Calu3 (cell line): ENCODE measurements around the gene PODXL2. TPM values are rescaled to one million over a fixed set of nuclear protein-coding genes. Genes with fewer than 3 reads are reported as not detected.

ENCODE experiments used
- BruUV-seq: library from RNA; stranded (reverse); fragments of 400-500 nt; replicated peaks from 2 replicates; lab custom pipeline; 2021; lab: Mats Ljungman, UMichigan
- CTCF ChIA-PET: fragments of 300-600 bp; sonication (Branson Sonifier 250); formaldehyde crosslinking; loops from one replicate; lab custom pipeline; 2022; ENCODE audit warnings: antibody characterized with exemption; lab: Charles Lee
- DNase-seq: peaks from one replicate; pipeline ENCODE4 v3.0.0; 2022
- H3K27ac Mint-ChIP-seq: one replicate; pipeline ENCODE4 v1.8.0; 2022; ENCODE audit warnings: mixed read lengths; ENCODE audit not compliant: unreplicated experiment
- H3K27me3 Mint-ChIP-seq: one replicate; pipeline ENCODE4 v1.8.0; 2022; ENCODE audit warnings: mixed read lengths; ENCODE audit not compliant: unreplicated experiment
- H3K36me3 Mint-ChIP-seq: one replicate; pipeline ENCODE4 v1.8.0; 2022; ENCODE audit warnings: mild to moderate bottlenecking, moderate library complexity, mixed read lengths; ENCODE audit not compliant: insufficient read depth, unreplicated experiment
- H3K4me1 Mint-ChIP-seq: one replicate; pipeline ENCODE4 v1.8.0; 2022; ENCODE audit warnings: mild to moderate bottlenecking, low read depth, mixed read lengths; ENCODE audit not compliant: unreplicated experiment
- H3K4me3 Mint-ChIP-seq: one replicate; pipeline ENCODE4 v1.8.0; 2022; ENCODE audit warnings: mild to moderate bottlenecking, low read depth, moderate library complexity, mixed read lengths; ENCODE audit not compliant: unreplicated experiment
- H3K9me3 Mint-ChIP-seq: one replicate; pipeline ENCODE4 v1.8.0; 2022; ENCODE audit warnings: low read depth, mixed read lengths; ENCODE audit not compliant: unreplicated experiment
- intact Hi-C: fragments of 100-400 bp; cut with micrococcal nuclease; formaldehyde crosslinking; loops from one replicate; pipeline ENCODE4 v1.10.0; 2022; ENCODE audit not compliant: unreplicated experiment
- total RNA-seq: library from RNA; stranded (reverse); gene quantifications from 2 replicates; pipeline ENCODE4 v1.2.3, GENCODE V29; 2022
- TF ChIP-seq, protein P1 (sequence below): fragments of 200-600 bp; IDR thresholded peaks from one replicate; pipeline ENCODE4 v1.8.0; 2022; ENCODE audit warnings: antibody characterized with exemption; ENCODE audit not compliant: unreplicated experiment

The PODXL2 gene
- total RNA-seq, 1 experiment from 2014 or later, result 36.1 TPM

DNA sequence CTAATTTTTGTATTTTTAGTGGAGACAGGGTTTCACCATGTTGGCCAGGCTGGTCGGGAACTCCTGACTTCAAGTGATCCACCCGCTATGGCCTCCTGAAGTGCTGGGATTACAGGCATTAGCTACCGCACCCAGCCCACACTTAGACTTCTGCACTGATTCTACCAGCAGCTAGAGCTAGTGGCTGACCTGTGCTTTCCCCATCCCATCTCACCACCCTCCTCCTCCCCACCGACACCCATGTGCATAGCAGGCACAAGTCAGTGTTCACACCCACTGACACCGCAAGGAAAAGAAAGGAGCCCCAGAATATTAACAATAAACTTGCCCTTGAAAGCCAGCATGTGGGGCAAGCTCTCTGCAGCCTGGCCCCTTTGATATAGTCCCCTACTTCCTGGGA, 32.6 kb downstream of the PODXL2 start:
- intact Hi-C loops, result no loop called here

DNA sequence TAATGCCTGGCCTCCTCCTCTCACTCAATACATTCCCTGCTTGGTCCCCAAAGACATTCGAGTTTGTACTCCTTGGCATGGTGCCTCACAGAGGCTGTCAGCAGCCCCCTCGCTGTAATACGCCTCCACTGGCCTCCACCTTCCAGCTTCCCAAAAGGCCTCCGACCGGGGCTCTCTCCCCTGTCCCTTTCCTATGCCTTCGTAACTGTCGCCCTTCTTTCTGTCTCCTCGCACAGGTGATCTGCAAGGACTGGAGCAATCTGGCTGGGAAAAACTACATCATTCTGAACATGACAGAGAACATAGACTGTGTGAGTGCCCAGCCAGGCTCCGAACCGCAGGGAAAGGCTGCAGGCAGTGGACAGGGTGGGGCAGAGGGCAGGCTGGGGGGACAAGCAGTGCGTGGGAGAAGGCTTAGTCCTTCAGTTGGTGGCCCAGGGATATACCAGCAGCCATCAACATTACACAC, 33.0 kb downstream of the PODXL2 start:
- no TSS peak for BruUV-seq
- CTCF ChIA-PET, result no interaction called here
- Mint-ChIP-seq H3K27me3 (no peaks in the 10 kb centered on the region), H3K27ac (no peak overlapping the region), H3K36me3 (no peaks in the 10 kb centered on the region), H3K9me3 (no peaks in the 10 kb centered on the region), H3K4me3 (no peak overlapping the region), H3K4me1 (no peaks in the 10 kb centered on the region)
- intact Hi-C loops, result no loop called here
- TF ChIP-seq, protein P1, sequence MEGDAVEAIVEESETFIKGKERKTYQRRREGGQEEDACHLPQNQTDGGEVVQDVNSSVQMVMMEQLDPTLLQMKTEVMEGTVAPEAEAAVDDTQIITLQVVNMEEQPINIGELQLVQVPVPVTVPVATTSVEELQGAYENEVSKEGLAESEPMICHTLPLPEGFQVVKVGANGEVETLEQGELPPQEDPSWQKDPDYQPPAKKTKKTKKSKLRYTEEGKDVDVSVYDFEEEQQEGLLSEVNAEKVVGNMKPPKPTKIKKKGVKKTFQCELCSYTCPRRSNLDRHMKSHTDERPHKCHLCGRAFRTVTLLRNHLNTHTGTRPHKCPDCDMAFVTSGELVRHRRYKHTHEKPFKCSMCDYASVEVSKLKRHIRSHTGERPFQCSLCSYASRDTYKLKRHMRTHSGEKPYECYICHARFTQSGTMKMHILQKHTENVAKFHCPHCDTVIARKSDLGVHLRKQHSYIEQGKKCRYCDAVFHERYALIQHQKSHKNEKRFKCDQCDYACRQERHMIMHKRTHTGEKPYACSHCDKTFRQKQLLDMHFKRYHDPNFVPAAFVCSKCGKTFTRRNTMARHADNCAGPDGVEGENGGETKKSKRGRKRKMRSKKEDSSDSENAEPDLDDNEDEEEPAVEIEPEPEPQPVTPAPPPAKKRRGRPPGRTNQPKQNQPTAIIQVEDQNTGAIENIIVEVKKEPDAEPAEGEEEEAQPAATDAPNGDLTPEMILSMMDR, result no peak
- DNase-seq, result no peak

More for the DNA sequence above, 32.6 kb downstream of the PODXL2 start:
- no peaks in the 10 kb centered on the region for H3K36me3 Mint-ChIP-seq
- no peaks in the 10 kb centered on the region for H3K9me3 Mint-ChIP-seq
- no peak overlapping the region for H3K4me3 Mint-ChIP-seq
- H3K27me3 Mint-ChIP-seq, result no peaks in the 10 kb centered on the region
- TF ChIP-seq, protein P1, result no peak
- CTCF ChIA-PET, result interaction anchor here (1.6 kb wide), 1 partner anchor 10 kb away, joined by 3 read pairs; no protein-coding TSS in a partner anchor
- no peak overlapping the region for H3K27ac Mint-ChIP-seq
- no peaks in the 10 kb centered on the region for H3K4me1 Mint-ChIP-seq
- no peak for DNase-seq
- no TSS peak for BruUV-seq

DNA sequence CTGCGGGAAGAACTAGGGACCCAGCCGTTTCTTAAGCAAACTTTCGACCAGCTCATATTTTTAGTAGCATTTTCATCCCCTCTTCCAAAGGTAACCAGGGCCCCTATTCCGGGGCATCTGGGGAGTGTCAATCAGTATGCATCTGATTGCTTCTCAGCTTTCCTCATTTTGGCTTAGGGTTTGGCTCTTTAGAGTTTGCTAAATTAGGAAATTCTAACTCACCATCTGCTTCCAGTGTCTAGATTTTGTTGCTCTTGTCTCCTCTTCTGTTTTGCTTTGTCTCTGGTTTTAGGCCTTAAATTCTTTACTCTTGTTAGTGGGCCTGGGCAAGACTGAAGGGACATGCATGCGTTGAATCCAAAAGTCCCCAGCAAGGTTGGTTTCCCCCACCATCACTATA, 34.2 kb downstream of the PODXL2 start:
- no peak for DNase-seq
- Mint-ChIP-seq H3K36me3 (no peaks in the 10 kb centered on the region), H3K4me3 (no peak overlapping the region), H3K27me3 (no peaks in the 10 kb centered on the region), H3K4me1 (no peaks in the 10 kb centered on the region), H3K9me3 (no peaks in the 10 kb centered on the region), H3K27ac (no peak overlapping the region)
- TF ChIP-seq, protein P1, result no peak
- CTCF ChIA-PET, result interaction anchor here (0.6 kb wide), 1 partner anchor 19 kb away, joined by 3 read pairs; no protein-coding TSS in a partner anchor
- no TSS peak for BruUV-seq
- intact Hi-C loops, result no loop called here

DNA sequence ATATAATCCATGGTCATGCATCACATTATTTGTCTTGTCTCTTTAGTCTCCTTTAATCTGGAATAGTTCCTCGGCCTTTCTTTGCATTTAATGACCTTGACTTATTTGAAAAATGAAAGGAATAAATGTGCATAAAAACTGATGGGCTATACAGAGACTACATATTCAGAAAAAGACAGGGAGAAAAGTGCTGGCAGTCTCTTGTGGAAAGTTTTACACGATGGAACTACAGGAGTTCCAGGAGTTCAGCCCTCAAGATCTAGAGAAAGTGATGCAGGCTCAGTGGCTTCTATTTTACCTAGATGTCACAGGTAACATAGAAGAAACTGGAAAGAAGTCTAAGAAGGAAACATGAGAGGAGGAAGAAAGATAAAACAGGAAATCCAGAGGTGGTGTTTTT, 36.2 kb downstream of the PODXL2 start:
- Mint-ChIP-seq H3K27ac (no peak overlapping the region), H3K9me3 (no peaks in the 10 kb centered on the region), H3K4me3 (no peak overlapping the region), H3K36me3 (no peaks in the 10 kb centered on the region), H3K4me1 (no peaks in the 10 kb centered on the region), H3K27me3 (no peaks in the 10 kb centered on the region)
- no peak for DNase-seq
- CTCF ChIA-PET, result no interaction called here
- no TSS peak for BruUV-seq
- intact Hi-C loops, result no loop called here
- TF ChIP-seq, protein P1, result no peak
